Right cardiac atrium (tissue), 5 donors: ENCODE results near the gene CDKN2C. TPM values are rescaled to one million over a fixed set of nuclear protein-coding genes. Genes with fewer than 3 reads are reported as not detected.
"Not testable (repeated sequence)": the region's sequence is repeated elsewhere in the genome, so short reads cannot be mapped to it uniquely, and the experiment has no call there.

Experiments
- ATAC-seq, 2 donors: fragments of 200-7000 bp; cut with Tn5 transposase; one replicate each; pipeline versions ENCODE4 v1.8.0 to v1.9.1; 2020; ENCODE audit warnings: moderate library complexity in 2 of 2, mild to moderate bottlenecking in 1 of 2
- DNase-seq, 3 donors: peaks; one replicate each; pipeline ENCODE4 v3.0.0-alpha.2; 2020
- H3K27ac ChIP-seq: one replicate; pipeline ENCODE4 v1.5.1; 2013; ENCODE audit warnings: mild to moderate bottlenecking, low read length, control low read depth, moderate library complexity
- H3K27me3 ChIP-seq: one replicate; pipeline ENCODE4 v1.6.1; 2013; ENCODE audit not compliant: control insufficient read depth, insufficient read depth
- H3K4me1 ChIP-seq: one replicate; pipeline ENCODE4 v1.6.1; 2013; ENCODE audit warnings: low read length; ENCODE audit not compliant: control insufficient read depth, insufficient read depth
- H3K4me3 ChIP-seq: one replicate; pipeline ENCODE4 v1.5.1; 2013; ENCODE audit warnings: low read length, control low read depth
- H3K9me3 ChIP-seq: one replicate; pipeline ENCODE4 v1.6.1; 2013; ENCODE audit warnings: low read length; ENCODE audit not compliant: control insufficient read depth
- WGBS: extraction: QIAGEN DNeasy Blood & Tissue Kit; methylation state at CpG from one replicate; pipeline ENCODE4 v1.1.7; 2013; 5-methylcytosine and 5-hydroxymethylcytosine counted together
- intact Hi-C, 4 donors: fragments of 100-400 bp; cut with DNase I; formaldehyde crosslinking; loops; one replicate each; pipeline versions ENCODE4 v1.11.0 to v1.14.0; 2022 to 2023
- long read RNA-seq, 4 donors: library from polyadenylated mRNA; unstranded; transcript quantifications; one replicate each; pipeline ENCODE4 v2.0.0, GENCODE V29; 2020 to 2021
- polyA plus RNA-seq: library from polyadenylated mRNA; stranded (reverse); fragments of 200-250 nt; gene quantifications from one replicate; pipeline ENCODE4 v1.2.3, GENCODE V29; 2013
- total RNA-seq, 4 donors: library from RNA; stranded (reverse); fragmentation: NEBNext Ultra II Directional; extraction: Animal tissue kit (Norgen Biotek cat#: 25700); gene quantifications; one replicate each; pipeline ENCODE4 v1.2.1, GENCODE V29; 2021
- donor health status: healthy with polysubstance abuse.
- donor health status: DM: no; HTN: yes; CAD: no.
- donor health status: DM: no; HTN: no; CAD: no.
- donor health status: DM: no; HTN: yes; CAD: no; lungs with severe emphysema.
- donor health status: DM: yes; HTN: yes; CAD: no.

The CDKN2C gene
- total RNA-seq (10 to 100 TPM in 3 of 4 donors, 1 to 10 TPM in 1; 9.5 to 24.9 (median 21.7) TPM), polyA plus RNA-seq (25.5 TPM)
- long read RNA-seq, donor 1, transcript CDKN2C-203 (3 exons, 2,086 nt): major isoform, 22 of 32 reads
- long read RNA-seq, donor 1, transcript CDKN2C-202 (2 exons, 1,220 nt): minor isoform, 6 of 32 reads
- long read RNA-seq, donor 1, partial matches to known transcripts: 4 of 32 reads
- long read RNA-seq, donor 1, other reads (novel, unspliced or antisense): 0 of 32 reads
- long read RNA-seq, donor 2, transcript CDKN2C-203 (3 exons, 2,086 nt): major isoform, 9 of 12 reads
- long read RNA-seq, donor 2, partial matches to known transcripts: 0 of 12 reads
- long read RNA-seq, donor 2, other reads (novel, unspliced or antisense): 0 of 12 reads
- long read RNA-seq, donor 3, transcript CDKN2C-202 (2 exons, 1,220 nt): major isoform, 5 of 7 reads
- long read RNA-seq, donor 3, partial matches to known transcripts: 0 of 7 reads
- long read RNA-seq, donor 3, other reads (novel, unspliced or antisense): 1 of 7 reads
- long read RNA-seq, donor 4, transcript CDKN2C-202 (2 exons, 1,220 nt): major isoform, 10 of 20 reads
- long read RNA-seq, donor 4, transcript CDKN2C-203 (3 exons, 2,086 nt): minor isoform, 9 of 20 reads
- long read RNA-seq, donor 4, partial matches to known transcripts: 0 of 20 reads
- long read RNA-seq, donor 4, other reads (novel, unspliced or antisense): 1 of 20 reads

DNA sequence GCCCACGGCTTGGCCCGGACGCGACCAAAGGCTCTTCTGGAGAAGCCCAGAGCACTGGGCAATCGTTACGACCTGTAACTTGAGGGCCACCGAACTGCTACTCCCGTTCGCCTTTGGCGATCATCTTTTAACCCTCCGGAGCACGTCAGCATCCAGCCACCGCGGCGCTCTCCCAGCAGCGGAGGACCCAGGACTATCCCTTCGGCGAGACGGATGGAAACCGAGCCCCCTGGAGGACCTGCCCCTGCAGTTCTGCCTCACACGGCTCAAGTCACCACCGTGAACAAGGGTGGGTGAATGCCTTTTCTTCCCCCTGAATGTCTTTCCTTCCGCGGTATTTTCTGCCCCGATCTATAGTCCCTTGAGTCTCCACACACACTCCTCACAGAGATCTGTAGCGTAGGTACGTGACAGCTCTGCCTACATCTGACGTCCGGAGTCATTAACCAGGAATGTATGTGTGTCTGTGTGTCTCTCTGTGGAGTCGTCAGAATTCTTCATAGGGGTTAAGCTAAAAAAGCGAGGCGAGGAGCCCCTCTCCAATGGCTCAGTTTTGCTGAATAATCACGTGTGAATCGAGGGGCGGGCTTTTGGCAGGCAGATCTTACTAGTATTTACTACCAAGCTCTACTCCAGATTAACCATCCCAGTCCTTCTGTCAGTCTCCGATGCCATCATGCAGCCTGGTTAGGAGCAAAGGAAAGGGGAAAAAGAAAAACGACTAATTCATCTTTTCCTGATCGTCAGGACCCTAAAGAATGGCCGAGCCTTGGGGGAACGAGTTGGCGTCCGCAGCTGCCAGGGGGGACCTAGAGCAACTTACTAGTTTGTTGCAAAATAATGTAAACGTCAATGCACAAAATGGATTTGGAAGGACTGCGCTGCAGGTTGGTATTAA, at the start of gene CDKN2C:
CDKN2C (plus strand) TSS at position 635 of the 898 bp plus-strand sequence; CDS start at position 759, 124 bp downstream.
- intact Hi-C loops: no loop called here
- peak; percentile 70 to 92 (median 84) for DNase-seq
- no peaks in the 10 kb centered on the region for H3K4me1 ChIP-seq

DNA sequence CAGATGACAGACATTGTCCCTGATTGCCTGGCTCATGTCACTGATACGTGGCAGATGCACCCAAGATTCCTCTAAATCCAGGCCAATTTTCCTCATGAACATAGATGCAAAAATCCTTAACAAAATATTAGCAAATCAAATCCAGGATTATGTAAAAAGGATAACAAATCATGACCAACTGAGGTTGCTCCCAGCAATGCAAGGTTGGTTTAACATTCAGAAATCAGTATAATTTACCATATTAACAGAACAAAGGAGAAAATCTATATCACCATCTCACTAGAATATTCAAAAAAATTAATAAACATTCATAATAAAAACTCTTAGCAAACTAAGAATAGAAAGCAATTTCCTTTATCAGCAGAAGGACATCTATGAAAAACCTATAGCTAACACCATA, 49.6 kb upstream of the CDKN2C start:
- intact Hi-C loops: loop anchor here in 1 of 4 donors (10.0 kb wide), 1 partner anchor 124 kb away; no protein-coding TSS in a partner anchor
- WGBS: 100% methylated on average over 1 of the region's 1 CpG
- no peak for ATAC-seq

More for the DNA sequence above, at the start of gene CDKN2C:
- peak within 1 kb of the TSS; percentile 95 for H3K4me3 ChIP-seq
- H3K9me3 ChIP-seq: no peaks in the 10 kb centered on the region
- no peaks in the 10 kb centered on the region for H3K27me3 ChIP-seq
- peak; percentile 48 to 51 for ATAC-seq
- H3K27ac ChIP-seq: peak within 1 kb of the TSS; percentile 89
- under 1% methylated on average over 44 of the region's 44 CpGs for WGBS

GRCh38 chr1:50921029-50921428, 49.0 kb upstream of the CDKN2C start:
- no peak for ATAC-seq
- H3K4me3 ChIP-seq: no peak overlapping the region
- no peaks in the 10 kb centered on the region for H3K9me3 ChIP-seq
- intact Hi-C loops: loop anchor here in 1 of 4 donors (10.0 kb wide), 1 partner anchor 124 kb away; no protein-coding TSS in a partner anchor
- DNase-seq: no peak
- peaks cover 3% of the 10 kb centered on the region for H3K4me1 ChIP-seq
- 78% methylated on average over 4 of the region's 4 CpGs for WGBS
- no peaks in the 10 kb centered on the region for H3K27me3 ChIP-seq
- H3K27ac ChIP-seq: no peak overlapping the region

More for the DNA sequence above, 49.6 kb upstream of the CDKN2C start:
- no peak overlapping the region for H3K4me3 ChIP-seq
- no peaks in the 10 kb centered on the region for H3K9me3 ChIP-seq
- H3K27ac ChIP-seq: no peak overlapping the region
- peaks cover 1% of the 10 kb centered on the region for H3K4me1 ChIP-seq
- no peak for DNase-seq
- H3K27me3 ChIP-seq: no peaks in the 10 kb centered on the region

DNA sequence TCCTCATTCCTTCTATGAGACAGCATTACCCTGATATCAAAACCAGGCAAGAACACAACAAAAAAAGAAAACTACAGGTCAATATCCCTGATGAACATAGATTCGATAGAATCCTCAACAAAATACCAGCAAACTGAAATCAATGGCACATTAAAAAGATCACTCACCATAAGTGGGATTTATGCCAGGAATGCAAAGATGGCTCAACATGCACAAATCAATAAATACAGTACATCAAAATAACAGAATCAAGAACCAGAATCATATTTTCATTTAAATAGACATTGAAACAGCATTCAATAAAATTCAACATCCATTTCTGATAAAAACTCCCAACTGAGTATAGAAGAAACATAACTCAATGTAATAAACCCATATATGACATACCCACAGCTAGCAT, 46.5 kb upstream of the CDKN2C start:
- no peak overlapping the region for H3K27ac ChIP-seq
- H3K9me3 ChIP-seq: no peaks in the 10 kb centered on the region
- intact Hi-C loops: loop anchor here in 1 of 4 donors (10.0 kb wide), 1 partner anchor 121 kb away; no protein-coding TSS in a partner anchor
- no peak for DNase-seq
- ATAC-seq: no peak
- H3K4me3 ChIP-seq: no peak overlapping the region
- no peaks in the 10 kb centered on the region for H3K27me3 ChIP-seq
- peaks cover 3% of the 10 kb centered on the region for H3K4me1 ChIP-seq
- 99% methylated on average over 1 of the region's 1 CpG for WGBS

DNA sequence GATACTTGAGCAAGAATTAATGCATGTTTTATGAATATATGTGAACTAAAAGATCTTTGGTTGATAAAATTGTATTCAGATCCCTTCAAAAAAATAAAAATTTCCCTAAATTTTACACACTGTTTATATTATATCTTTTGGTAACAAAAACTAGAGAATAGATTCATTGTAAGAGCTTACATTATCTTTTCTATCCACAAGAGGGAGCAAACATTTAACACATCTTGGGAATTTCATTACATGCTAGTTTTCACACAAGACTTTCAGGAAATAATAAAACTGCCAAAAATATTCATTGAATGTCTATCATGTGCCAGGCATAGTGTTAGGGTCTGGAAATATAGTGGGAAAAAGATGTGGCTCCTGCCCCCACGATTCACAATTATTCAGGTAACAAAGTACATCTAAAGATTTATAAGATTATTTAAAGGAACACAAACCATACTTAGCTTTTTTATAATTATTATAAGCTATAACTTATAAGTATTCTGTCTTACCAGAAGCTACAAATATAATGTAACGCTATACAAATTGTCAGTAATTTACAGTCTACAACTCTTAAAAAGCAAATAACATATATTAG, 40.6 kb upstream of the CDKN2C start:
- WGBS: 42% methylated on average over 2 of the region's 2 CpGs
- peaks cover 3% of the 10 kb centered on the region for H3K4me1 ChIP-seq
- H3K27ac ChIP-seq: no peak overlapping the region
- ATAC-seq: no peak
- no peak for DNase-seq
- H3K27me3 ChIP-seq: no peaks in the 10 kb centered on the region
- no peaks in the 10 kb centered on the region for H3K9me3 ChIP-seq
- H3K4me3 ChIP-seq: no peak overlapping the region
- intact Hi-C loops: loop anchor here in 1 of 4 donors (10.0 kb wide), 1 partner anchor 115 kb away; no protein-coding TSS in a partner anchor

DNA sequence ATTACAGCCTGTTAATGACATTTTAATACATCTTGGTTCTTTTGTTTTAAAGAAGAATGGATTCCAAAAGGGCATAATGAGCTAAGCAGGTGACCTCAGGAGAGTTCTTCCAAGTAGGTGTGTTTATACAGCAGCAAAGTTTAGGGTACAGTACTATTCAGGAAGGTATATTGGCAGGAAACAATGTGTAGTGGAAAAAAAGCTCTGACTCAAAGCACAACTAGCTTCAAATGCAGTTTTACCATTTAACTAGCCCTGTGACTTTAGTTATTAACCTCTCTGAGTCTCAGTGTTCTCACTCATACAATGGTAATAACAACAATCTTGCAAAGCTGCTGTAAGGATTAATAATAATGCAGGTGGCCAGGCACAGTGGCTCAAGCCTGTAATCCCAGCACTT, 39.9 kb upstream of the CDKN2C start:
- ATAC-seq: no peak
- H3K4me3 ChIP-seq: no peak overlapping the region
- no peak for DNase-seq
- H3K9me3 ChIP-seq: no peaks in the 10 kb centered on the region
- no peak overlapping the region for H3K27ac ChIP-seq
- intact Hi-C loops: loop anchor here in 1 of 4 donors (5.0 kb wide), 1 partner anchor 112 kb away; no protein-coding TSS in a partner anchor
- H3K27me3 ChIP-seq: no peaks in the 10 kb centered on the region
- peaks cover 1% of the 10 kb centered on the region for H3K4me1 ChIP-seq

GRCh38 chr1:50930965-50931737, 38.9 kb upstream of the CDKN2C start:
- intact Hi-C loops: loop anchor here in 1 of 4 donors (5.0 kb wide), 1 partner anchor 111 kb away; no protein-coding TSS in a partner anchor
- ATAC-seq (no peak), DNase-seq (no peak)
- no peaks in the 10 kb centered on the region for H3K9me3 ChIP-seq
- no peak overlapping the region for H3K27ac ChIP-seq
- no peaks in the 10 kb centered on the region for H3K4me1 ChIP-seq
- no peaks in the 10 kb centered on the region for H3K27me3 ChIP-seq
- no peak overlapping the region for H3K4me3 ChIP-seq
- WGBS: 88% methylated on average over 6 of the region's 6 CpGs

- WGBS: 92% methylated on average over 4 of the region's 4 CpGs
- intact Hi-C loops: loop anchor here in 1 of 4 donors (5.0 kb wide), 1 partner anchor 110 kb away; no protein-coding TSS in a partner anchor
These were observed 38.0 kb upstream of the CDKN2C start for GRCh38 chr1:50932043-50932442.

GRCh38 chr1:50933770-50934169, 36.3 kb upstream of the CDKN2C start:
- intact Hi-C loops: loop anchor here in 1 of 4 donors (5.0 kb wide), 1 partner anchor 109 kb away; no protein-coding TSS in a partner anchor
- WGBS: 84% methylated on average over 3 of the region's 3 CpGs
- not testable (repeated sequence) for DNase-seq, H3K4me1 ChIP-seq, H3K9me3 ChIP-seq, H3K27me3 ChIP-seq, H3K4me3 ChIP-seq, ATAC-seq, H3K27ac ChIP-seq

More at GRCh38 chr1:50932043-50932442, 38.0 kb upstream of the CDKN2C start:
- not testable (repeated sequence) for H3K9me3 ChIP-seq, H3K4me3 ChIP-seq, H3K27ac ChIP-seq, DNase-seq, H3K4me1 ChIP-seq, ATAC-seq, H3K27me3 ChIP-seq
